Measurements from ENCODE around the gene EPB41L5.

The EPB41L5 gene

GRCh38 chr2:120206022-120206581 is 193.2 kb downstream of the EPB41L5 start:
- DNase-seq: peak in 2 of 3 experiments; percentile 2 to 3

- no peak for DNase-seq
These were observed 195.8 kb downstream of the EPB41L5 start for GRCh38 chr2:120208381-120209353.

GRCh38 chr2:120209427-120210269 is 196.8 kb downstream of the EPB41L5 start:
- no peak for DNase-seq

- no peak for DNase-seq
These were observed 197.4 kb downstream of the EPB41L5 start for GRCh38 chr2:120210270-120210693.

GRCh38 chr2:120218181-120218580 is 205.3 kb downstream of the EPB41L5 start:
- DNase-seq: no peak

GRCh38 chr2:120219291-120219690 is 206.4 kb downstream of the EPB41L5 start:
- no peak for DNase-seq

- no peak for DNase-seq
These were observed 206.9 kb downstream of the EPB41L5 start for GRCh38 chr2:120219766-120220165.

- DNase-seq: no peak
These were observed 207.9 kb downstream of the EPB41L5 start for GRCh38 chr2:120220756-120221155.

GRCh38 chr2:120221616-120222015 is 208.7 kb downstream of the EPB41L5 start:
- no peak for DNase-seq

GRCh38 chr2:120222186-120223033 is 209.5 kb downstream of the EPB41L5 start:
- DNase-seq: peak in 2 of 3 experiments; percentile 70 to 73

GRCh38 chr2:120223034-120223912 is 210.4 kb downstream of the EPB41L5 start, which contains the start of gene TMEM185B:
Gene TMEM185B (minus strand): TSS chr2:120223400. CDS start chr2:120222976, 424 bp downstream.
- peak; percentile 76 to 98 (median 96) for DNase-seq

GRCh38 chr2:120224256-120224655 is 211.4 kb downstream of the EPB41L5 start:
- peak in 1 of 3 experiments; percentile 27 for DNase-seq

- DNase-seq: peak in 2 of 3 experiments; percentile 84 to 94
These were observed 212.1 kb downstream of the EPB41L5 start for GRCh38 chr2:120224735-120225548.

GRCh38 chr2:120225549-120226065 is 212.7 kb downstream of the EPB41L5 start:
- DNase-seq: no peak

- no peak for DNase-seq
These were observed 213.4 kb downstream of the EPB41L5 start for GRCh38 chr2:120226316-120226715.

- no peak for DNase-seq
These were observed 214.5 kb downstream of the EPB41L5 start for GRCh38 chr2:120227111-120227991.

GRCh38 chr2:120228503-120228902 is 215.6 kb downstream of the EPB41L5 start:
- DNase-seq: peak in 1 of 3 experiments; percentile 28

Data from NCI-H1417 (cell line).